Measurements from ENCODE around the gene RALBP1. TPM values are rescaled to one million over a fixed set of nuclear protein-coding genes. Genes with fewer than 3 reads are reported as not detected.
"Not testable (repeated sequence)": the region's sequence is repeated elsewhere in the genome, so short reads cannot be mapped to it uniquely, and the experiment has no call there.

Gene RALBP1
- 10 to 100 TPM; 60.2 to 97.6 (median 72.2) TPM for total RNA-seq

- ATAC-seq (ENCODE audit: low FRiP score), result peak; percentile 99
- TF ChIP-seq, protein P1, sequence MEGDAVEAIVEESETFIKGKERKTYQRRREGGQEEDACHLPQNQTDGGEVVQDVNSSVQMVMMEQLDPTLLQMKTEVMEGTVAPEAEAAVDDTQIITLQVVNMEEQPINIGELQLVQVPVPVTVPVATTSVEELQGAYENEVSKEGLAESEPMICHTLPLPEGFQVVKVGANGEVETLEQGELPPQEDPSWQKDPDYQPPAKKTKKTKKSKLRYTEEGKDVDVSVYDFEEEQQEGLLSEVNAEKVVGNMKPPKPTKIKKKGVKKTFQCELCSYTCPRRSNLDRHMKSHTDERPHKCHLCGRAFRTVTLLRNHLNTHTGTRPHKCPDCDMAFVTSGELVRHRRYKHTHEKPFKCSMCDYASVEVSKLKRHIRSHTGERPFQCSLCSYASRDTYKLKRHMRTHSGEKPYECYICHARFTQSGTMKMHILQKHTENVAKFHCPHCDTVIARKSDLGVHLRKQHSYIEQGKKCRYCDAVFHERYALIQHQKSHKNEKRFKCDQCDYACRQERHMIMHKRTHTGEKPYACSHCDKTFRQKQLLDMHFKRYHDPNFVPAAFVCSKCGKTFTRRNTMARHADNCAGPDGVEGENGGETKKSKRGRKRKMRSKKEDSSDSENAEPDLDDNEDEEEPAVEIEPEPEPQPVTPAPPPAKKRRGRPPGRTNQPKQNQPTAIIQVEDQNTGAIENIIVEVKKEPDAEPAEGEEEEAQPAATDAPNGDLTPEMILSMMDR (IDR thresholded peaks at IDR 0.05), result no peak
- DNase-seq (ENCODE audit: low spot score), result peak; percentile 92
Observed at GRCh38 chr18:9474983-9475642, at the start of gene RALBP1. Gene RALBP1, plus strand, starts transcription at chr18:9475513. Its CDS starts 37,533 bp downstream, at chr18:9513046.

DNA sequence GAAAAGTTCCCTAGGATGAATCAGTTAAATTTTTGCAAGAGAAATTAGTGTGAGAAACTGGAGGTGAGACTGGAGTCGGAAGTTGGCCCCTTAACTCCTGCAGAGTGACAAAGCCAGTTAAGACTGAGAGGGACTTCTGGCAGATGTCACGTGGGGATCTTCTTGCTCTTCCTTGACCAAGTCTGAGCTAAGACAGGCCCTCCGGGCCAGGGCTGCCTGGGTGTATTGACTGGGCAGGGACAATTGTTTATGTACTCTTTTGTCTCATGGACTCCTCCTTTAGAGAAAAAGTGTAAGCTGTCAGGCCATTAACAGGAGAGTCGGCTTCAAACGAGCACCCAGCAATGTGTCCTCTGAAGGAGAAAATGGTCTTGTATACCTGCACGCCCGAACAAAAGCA, 48.6 kb upstream of the RALBP1 start:
- DNase-seq (ENCODE audit: low spot score), result no peak
- TF ChIP-seq, protein P1 (IDR thresholded peaks at IDR 0.05), result no peak
- ATAC-seq (ENCODE audit: low FRiP score), result no peak

DNA sequence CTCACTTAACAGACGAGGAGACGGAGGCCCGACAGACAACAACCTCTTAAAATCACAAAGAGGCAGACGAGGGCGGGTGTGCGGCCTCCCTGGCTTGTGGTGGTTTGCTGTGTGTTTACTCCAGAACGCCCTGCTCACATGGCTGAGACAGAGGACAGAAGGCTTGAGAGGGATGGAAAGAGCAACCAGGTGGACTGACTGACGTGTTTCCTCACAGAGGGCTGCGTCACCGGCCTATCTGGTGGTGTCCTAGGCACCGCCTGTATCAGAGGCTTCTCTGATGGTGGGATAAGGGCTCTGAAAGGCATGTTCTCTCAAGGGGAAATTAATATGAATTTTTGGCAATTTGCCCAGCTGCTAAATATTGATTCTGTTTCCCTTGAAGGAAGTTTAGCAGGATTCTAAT, 47.0 kb upstream of the RALBP1 start:
- DNase-seq (ENCODE audit: low spot score), result no peak
- TF ChIP-seq, protein P1 (IDR thresholded peaks at IDR 0.05), result no peak
- ATAC-seq (ENCODE audit: low FRiP score), result no peak

DNA sequence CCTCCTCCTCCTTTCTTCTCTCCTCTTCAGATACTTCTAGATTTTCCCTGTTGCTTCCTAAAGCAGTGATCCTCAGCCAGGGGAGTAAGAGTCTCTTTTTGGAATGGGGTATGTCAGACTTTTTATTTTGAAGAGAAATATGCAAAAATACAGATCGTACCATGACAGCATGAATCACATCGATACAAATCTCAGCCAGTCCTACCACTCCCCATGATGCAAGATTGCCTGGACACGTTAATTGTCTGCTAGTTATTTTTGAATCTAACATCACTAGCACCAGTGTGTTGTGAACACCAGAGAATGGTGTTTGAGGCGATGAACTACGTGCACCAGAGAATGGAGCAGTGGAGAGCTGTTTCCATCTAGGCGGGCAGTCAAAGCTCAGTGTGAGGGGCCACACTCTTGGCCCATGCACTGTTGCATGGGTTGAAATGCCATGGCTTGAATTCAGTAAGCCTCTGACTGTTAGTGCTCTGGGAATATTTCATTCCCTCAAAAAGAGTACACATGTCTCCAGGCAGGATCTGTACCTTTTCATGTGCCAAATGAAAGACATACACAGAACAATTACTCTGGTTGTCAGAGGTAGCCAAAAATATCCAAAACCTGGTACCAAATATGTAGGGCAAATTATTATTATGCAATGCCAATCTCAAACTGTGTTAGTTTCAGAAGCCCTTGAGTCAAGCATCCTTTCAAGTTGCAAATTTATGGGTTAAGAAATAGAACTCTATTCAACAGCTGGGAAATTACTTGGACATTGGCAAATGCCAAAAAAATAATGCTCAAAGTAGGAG, 46.3 kb upstream of the RALBP1 start:
- no peak for DNase-seq (ENCODE audit: low spot score)
- TF ChIP-seq, protein P1 (IDR thresholded peaks at IDR 0.05), result no peak
- ATAC-seq (ENCODE audit: low FRiP score), result no peak

- TF ChIP-seq, protein P1 (IDR thresholded peaks at IDR 0.05), result no peak
- no peak for ATAC-seq (ENCODE audit: low FRiP score)
- DNase-seq (ENCODE audit: low spot score), result no peak
Observed at GRCh38 chr18:9429662-9429993, 45.7 kb upstream of the RALBP1 start.

DNA sequence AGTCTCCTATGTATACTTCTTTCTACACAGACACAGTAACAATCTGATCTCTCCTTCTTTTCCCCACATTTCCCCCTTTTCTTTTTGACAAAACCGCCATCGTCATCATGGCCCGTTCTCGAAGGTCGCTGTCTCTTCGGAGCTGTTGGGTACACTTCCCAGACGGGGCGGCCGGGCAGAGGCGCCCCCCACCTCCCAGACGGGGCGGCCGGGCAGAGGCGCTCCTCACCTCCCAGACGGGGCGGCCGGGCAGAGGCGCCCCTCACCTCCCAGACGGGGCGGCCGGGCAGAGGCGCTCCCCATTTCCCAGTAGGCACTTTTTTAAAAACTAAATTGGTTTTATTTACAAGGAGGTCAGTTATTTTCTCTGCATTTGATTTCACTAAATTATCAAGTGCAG, 45.0 kb upstream of the RALBP1 start:
- DNase-seq (ENCODE audit: low spot score); ATAC-seq (ENCODE audit: low FRiP score): not testable (repeated sequence)

GRCh38 chr18:9431296-9431695, 44.0 kb upstream of the RALBP1 start:
- no peak for ATAC-seq (ENCODE audit: low FRiP score)
- no peak for DNase-seq (ENCODE audit: low spot score)
- TF ChIP-seq, protein P1 (IDR thresholded peaks at IDR 0.05), result no peak

- not testable (repeated sequence) for DNase-seq (ENCODE audit: low spot score); ATAC-seq (ENCODE audit: low FRiP score)
Observed at GRCh38 chr18:9433122-9433521, 42.2 kb upstream of the RALBP1 start.
